ENCODE data around the gene UNC13C.

UNC13C gene

DNA sequence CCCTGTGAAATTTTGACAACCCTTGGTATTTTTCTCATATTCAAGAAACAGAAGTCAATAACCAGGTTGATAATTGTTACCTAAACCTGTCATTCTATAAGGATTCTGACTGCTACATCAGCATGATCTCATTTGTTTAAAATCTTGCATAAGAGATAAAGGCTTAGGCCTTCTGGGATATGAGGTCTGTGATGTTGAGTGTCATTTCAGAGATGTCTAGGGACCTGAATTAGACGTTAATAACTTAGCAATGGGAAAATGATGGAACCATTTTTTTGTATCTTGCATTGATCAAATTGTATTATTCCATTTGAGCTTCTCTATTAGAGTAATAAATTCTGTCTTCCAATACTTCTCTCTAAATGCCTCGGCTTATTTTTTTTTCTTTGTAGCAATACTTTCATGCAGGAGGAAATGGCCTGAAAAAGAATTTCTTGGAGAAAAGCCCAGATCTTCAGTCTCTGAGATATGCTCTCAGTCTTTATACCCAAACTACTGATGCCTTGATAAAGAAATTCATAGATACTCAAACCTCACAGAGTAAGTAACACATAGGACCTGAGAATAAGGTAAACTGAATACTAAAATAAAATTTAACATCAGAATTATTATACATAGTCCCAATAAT is 589.3 kb downstream of the UNC13C start:
- DNase-seq (ENCODE audit: extremely low read depth, insufficient read length): no peak
- H3K36me3 ChIP-seq (ENCODE audit: control insufficient read depth, insufficient read depth, low read length): no peaks in the 10 kb centered on the region
- no peak for TF ChIP-seq CTCF (IDR thresholded peaks at IDR 0.05; ENCODE audit: insufficient read depth, low read length, poor library complexity, severe bottlenecking)

DNA sequence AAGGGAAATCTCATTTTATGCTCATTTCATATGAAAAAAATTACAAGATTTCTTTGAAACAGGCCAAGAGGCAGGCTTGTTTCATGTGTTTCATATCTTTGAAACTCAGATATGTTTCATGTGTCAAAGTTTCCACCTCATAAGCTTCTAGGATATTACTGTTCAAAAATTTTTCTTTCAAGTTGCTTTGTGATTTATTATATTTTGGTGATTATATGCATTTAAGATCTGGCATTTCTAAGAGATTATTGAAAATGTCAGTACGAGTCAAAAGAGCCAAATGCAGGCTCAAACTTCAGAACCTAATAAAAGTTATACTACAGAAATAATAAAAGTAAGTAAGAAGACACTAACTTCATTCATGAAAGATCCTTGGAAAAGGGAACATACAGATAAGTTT is 590.1 kb downstream of the UNC13C start:
- Histone ChIP-seq H3K36me3 (ENCODE audit: control insufficient read depth, insufficient read depth, low read length) (no peaks in the 10 kb centered on the region), H3K27me3 (replicated peaks; ENCODE audit: control insufficient read depth, insufficient read depth, low read length) (no peaks in the 10 kb centered on the region), H3K4me3 (replicated peaks; ENCODE audit: low read depth, low read length) (no peak overlapping the region)
- TF ChIP-seq CTCF (IDR thresholded peaks at IDR 0.05; ENCODE audit: insufficient read depth, low read length, poor library complexity, severe bottlenecking): no peak
- no peak for DNase-seq (ENCODE audit: extremely low read depth, insufficient read length)

More for the DNA sequence above, 589.3 kb downstream of the UNC13C start:
- H3K27me3 ChIP-seq (replicated peaks; ENCODE audit: control insufficient read depth, insufficient read depth, low read length): no peaks in the 10 kb centered on the region
- no peak overlapping the region for H3K4me3 ChIP-seq (replicated peaks; ENCODE audit: low read depth, low read length)

GRCh38 chr15:54571576-54571975 is 593.3 kb downstream of the UNC13C start:
- H3K4me3 ChIP-seq (replicated peaks; ENCODE audit: low read depth, low read length): no peak overlapping the region
- no peaks in the 10 kb centered on the region for H3K36me3 ChIP-seq (ENCODE audit: control insufficient read depth, insufficient read depth, low read length)
- DNase-seq (ENCODE audit: extremely low read depth, insufficient read length): no peak
- H3K27me3 ChIP-seq (replicated peaks; ENCODE audit: control insufficient read depth, insufficient read depth, low read length): no peaks in the 10 kb centered on the region
- TF ChIP-seq CTCF (IDR thresholded peaks at IDR 0.05; ENCODE audit: insufficient read depth, low read length, poor library complexity, severe bottlenecking): no peak

GRCh38 chr15:54575586-54575985 is 597.3 kb downstream of the UNC13C start:
- no peak for DNase-seq (ENCODE audit: extremely low read depth, insufficient read length)

GRCh38 chr15:54576298-54576935 is 598.2 kb downstream of the UNC13C start:
- Histone ChIP-seq H3K27me3 (replicated peaks; ENCODE audit: control insufficient read depth, insufficient read depth, low read length) (no peaks in the 10 kb centered on the region), H3K36me3 (ENCODE audit: control insufficient read depth, insufficient read depth, low read length) (no peaks in the 10 kb centered on the region), H3K4me3 (replicated peaks; ENCODE audit: low read depth, low read length) (no peak overlapping the region)
- no peak for TF ChIP-seq CTCF (IDR thresholded peaks at IDR 0.05; ENCODE audit: insufficient read depth, low read length, poor library complexity, severe bottlenecking)
- no peak for DNase-seq (ENCODE audit: extremely low read depth, insufficient read length)

More at GRCh38 chr15:54575586-54575985, 597.3 kb downstream of the UNC13C start:
- no peaks in the 10 kb centered on the region for H3K36me3 ChIP-seq (ENCODE audit: control insufficient read depth, insufficient read depth, low read length)
- no peak for TF ChIP-seq CTCF (IDR thresholded peaks at IDR 0.05; ENCODE audit: insufficient read depth, low read length, poor library complexity, severe bottlenecking)
- no peak overlapping the region for H3K4me3 ChIP-seq (replicated peaks; ENCODE audit: low read depth, low read length)
- no peaks in the 10 kb centered on the region for H3K27me3 ChIP-seq (replicated peaks; ENCODE audit: control insufficient read depth, insufficient read depth, low read length)

All from GM06990 (cell line).